ENCODE measurements around the gene PMP22. TPM values are rescaled to one million over a fixed set of nuclear protein-coding genes. Genes with fewer than 3 reads are reported as not detected.

PMP22 gene
- total RNA-seq, 1 experiment from 2014 or later = 28.7 TPM

DNA sequence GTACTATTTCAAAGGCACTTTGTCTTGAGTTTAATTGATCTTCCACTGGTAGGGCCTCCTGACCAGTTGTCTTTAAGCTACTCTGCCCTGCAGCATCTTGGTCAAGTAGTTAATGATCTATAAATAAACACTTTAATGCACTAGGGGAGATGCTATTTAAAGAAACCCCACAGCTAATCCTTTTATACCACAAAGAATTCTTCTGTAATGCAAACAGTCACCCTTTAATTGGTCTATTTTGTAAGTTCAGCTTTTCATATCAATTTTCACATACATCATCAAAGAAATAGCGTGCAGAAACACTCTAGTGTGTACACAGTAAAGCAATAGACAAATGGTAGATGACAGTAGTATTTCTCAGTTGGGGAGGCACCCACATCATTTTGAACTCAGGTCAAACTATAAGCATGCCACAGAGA, 70.3 kb downstream of the PMP22 start:
- DNase-seq (ENCODE audit: low read depth, low spot score) (no peak), ATAC-seq (no peak)
- Histone ChIP-seq H3K36me3 (ENCODE audit: control insufficient read depth in 1 of 2, insufficient read depth in 2 of 2, low read length in 2 of 2) (no peaks in the 10 kb centered on the region), H3K27me3 (ENCODE audit: insufficient read depth, low read length) (no peaks in the 10 kb centered on the region), H2AFZ (ENCODE audit: low read depth, low read length, poor library complexity, severe bottlenecking) (no peak overlapping the region), H3K27ac (ENCODE audit: low read depth, low read length) (no peak overlapping the region), H3K4me2 (ENCODE audit: low read length) (no peak overlapping the region), H3K9ac (ENCODE audit: low read length) (no peak overlapping the region), H3K4me1 (ENCODE audit: control insufficient read depth in 1 of 2, insufficient read depth in 2 of 2, low read length in 2 of 2) (no peaks in the 10 kb centered on the region), H3K79me2 (ENCODE audit: insufficient read depth, low read length) (no peaks in the 10 kb centered on the region), H3K4me3 (replicated peaks in 1 of 2; ENCODE audit: low read depth in 1 of 2, low read length in 2 of 2) (no peak overlapping the region), H3K9me2 (ENCODE audit: insufficient read depth) (no peaks in the 10 kb centered on the region), H4K20me1 (ENCODE audit: insufficient read depth) (no peaks in the 10 kb centered on the region), H3K9me3 (ENCODE audit: control insufficient read depth in 1 of 2, insufficient read depth in 1 of 2, low read depth in 1 of 2, low read length in 2 of 2) (peaks cover 0 to 3% of the 10 kb centered on the region in 2 experiments; a peak in 1 of 4 replicates)
- ChIA-PET CTCF (no interaction called here), POLR2A (no interaction called here), RAD21 (ENCODE audit: low non-redundant PET in 1 of 2, low total read pairs in 2 of 2, uncharacterized antibody in 2 of 2, unreplicated experiment in 2 of 2) (no interaction called here)
- BruUV-seq (replicated peaks) = no TSS peak
- intact Hi-C loops (cut with micrococcal nuclease) = no loop called here
- TF ChIP-seq CEBPB (IDR thresholded peaks at IDR 0.05; ENCODE audit: low read depth) = no peak
- no peak for TF ChIP-seq EZH2phosphoT487 (IDR thresholded peaks at IDR 0.05; ENCODE audit: borderline replicate concordance)
- TF ChIP-seq, protein P1, sequence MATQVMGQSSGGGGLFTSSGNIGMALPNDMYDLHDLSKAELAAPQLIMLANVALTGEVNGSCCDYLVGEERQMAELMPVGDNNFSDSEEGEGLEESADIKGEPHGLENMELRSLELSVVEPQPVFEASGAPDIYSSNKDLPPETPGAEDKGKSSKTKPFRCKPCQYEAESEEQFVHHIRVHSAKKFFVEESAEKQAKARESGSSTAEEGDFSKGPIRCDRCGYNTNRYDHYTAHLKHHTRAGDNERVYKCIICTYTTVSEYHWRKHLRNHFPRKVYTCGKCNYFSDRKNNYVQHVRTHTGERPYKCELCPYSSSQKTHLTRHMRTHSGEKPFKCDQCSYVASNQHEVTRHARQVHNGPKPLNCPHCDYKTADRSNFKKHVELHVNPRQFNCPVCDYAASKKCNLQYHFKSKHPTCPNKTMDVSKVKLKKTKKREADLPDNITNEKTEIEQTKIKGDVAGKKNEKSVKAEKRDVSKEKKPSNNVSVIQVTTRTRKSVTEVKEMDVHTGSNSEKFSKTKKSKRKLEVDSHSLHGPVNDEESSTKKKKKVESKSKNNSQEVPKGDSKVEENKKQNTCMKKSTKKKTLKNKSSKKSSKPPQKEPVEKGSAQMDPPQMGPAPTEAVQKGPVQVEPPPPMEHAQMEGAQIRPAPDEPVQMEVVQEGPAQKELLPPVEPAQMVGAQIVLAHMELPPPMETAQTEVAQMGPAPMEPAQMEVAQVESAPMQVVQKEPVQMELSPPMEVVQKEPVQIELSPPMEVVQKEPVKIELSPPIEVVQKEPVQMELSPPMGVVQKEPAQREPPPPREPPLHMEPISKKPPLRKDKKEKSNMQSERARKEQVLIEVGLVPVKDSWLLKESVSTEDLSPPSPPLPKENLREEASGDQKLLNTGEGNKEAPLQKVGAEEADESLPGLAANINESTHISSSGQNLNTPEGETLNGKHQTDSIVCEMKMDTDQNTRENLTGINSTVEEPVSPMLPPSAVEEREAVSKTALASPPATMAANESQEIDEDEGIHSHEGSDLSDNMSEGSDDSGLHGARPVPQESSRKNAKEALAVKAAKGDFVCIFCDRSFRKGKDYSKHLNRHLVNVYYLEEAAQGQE (IDR thresholded peaks at IDR 0.05; ENCODE audit: low read depth) = no peak
- no peak for TF ChIP-seq SRF (IDR thresholded peaks at IDR 0.05; ENCODE audit: low read depth)
- no peak for TF ChIP-seq TCF7L2 (IDR thresholded peaks at IDR 0.05; ENCODE audit: borderline replicate concordance, extremely low read depth, insufficient read depth, insufficient read length)
- TF ChIP-seq SP1 (IDR thresholded peaks at IDR 0.05; ENCODE audit: low read depth) = no peak
- no peak for TF ChIP-seq YY1 (IDR thresholded peaks at IDR 0.05; ENCODE audit: extremely low read depth, insufficient replicate concordance, low read depth, low read length)
- no peak for TF ChIP-seq RAD21 (IDR thresholded peaks at IDR 0.05; ENCODE audit: low read depth)
- TF ChIP-seq EGR1 (IDR thresholded peaks at IDR 0.05; ENCODE audit: low read depth) = no peak
- TF ChIP-seq POLR2A (IDR thresholded peaks at IDR 0.05; ENCODE audit: borderline replicate concordance, extremely low read depth, insufficient read depth, insufficient read length) = no peak
- TF ChIP-seq, protein P2, sequence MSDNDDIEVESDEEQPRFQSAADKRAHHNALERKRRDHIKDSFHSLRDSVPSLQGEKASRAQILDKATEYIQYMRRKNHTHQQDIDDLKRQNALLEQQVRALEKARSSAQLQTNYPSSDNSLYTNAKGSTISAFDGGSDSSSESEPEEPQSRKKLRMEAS (IDR thresholded peaks at IDR 0.05) = no peak
- TF ChIP-seq JUND (IDR thresholded peaks at IDR 0.05) = no peak

Measured in HCT116 (cell line).